Erythroblast (primary cell): ENCODE data around the gene JPT2.

Source experiments
- GATA1 ChIP-seq: IDR thresholded peaks from 2 replicates; pipeline ENCODE4 v1.6.1; 2011; ENCODE audit warnings: low read depth, mild to moderate bottlenecking, control low read depth, low read length, moderate library complexity
- POLR2A ChIP-seq: IDR thresholded peaks from 2 replicates; pipeline ENCODE4 v1.6.1; 2011; ENCODE audit warnings: mild to moderate bottlenecking, low read length

DNA sequence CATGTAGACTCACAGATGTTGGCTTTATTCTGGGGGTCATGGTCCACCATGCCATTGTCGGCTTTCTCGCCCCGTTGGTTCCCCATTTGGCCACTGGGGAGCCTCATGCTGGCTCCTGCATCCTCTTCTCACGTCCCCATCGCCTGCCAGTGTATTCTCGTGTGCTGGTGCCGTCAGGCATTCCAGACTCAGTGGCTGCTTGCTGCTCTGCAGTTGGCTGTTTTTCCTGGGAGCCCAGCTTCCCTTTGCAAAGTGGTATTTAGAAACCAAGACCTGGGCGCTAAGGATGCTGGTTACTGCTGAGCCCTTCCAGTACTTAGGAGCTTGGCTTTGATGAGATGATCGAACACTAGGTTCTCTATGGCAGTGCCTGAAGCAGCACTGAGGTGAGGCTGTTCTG is 46.8 kb upstream of the JPT2 start:
- TF ChIP-seq POLR2A (no peak), GATA1 (no peak)
